Measurements from ENCODE around the gene CSTPP1. TPM values are rescaled to one million over a fixed set of nuclear protein-coding genes. Genes with fewer than 3 reads are reported as not detected.
"Not testable (repeated sequence)": the region's sequence is repeated elsewhere in the genome, so short reads cannot be mapped to it uniquely, and the experiment has no call there.

Gene CSTPP1
- total RNA-seq, 1 donor from 2014 or later = 29.9 TPM

GRCh38 chr11:47071341-47071740 is 134.8 kb downstream of the CSTPP1 start:
- no peak overlapping the region for H3K27ac Mint-ChIP-seq
- POLR2A ChIA-PET = no interaction called here
- intact Hi-C loops (cut with micrococcal nuclease) = no loop called here
- no peaks in the 10 kb centered on the region for H3K9me3 Mint-ChIP-seq
- H3K4me1 Mint-ChIP-seq = no peaks in the 10 kb centered on the region
- CTCF ChIA-PET = no interaction called here
- ATAC-seq (ENCODE audit: low read depth) = no peak
- H3K4me3 Mint-ChIP-seq = no peak overlapping the region
- DNase-seq = no peak
- no peaks in the 10 kb centered on the region for H3K27me3 Mint-ChIP-seq
- H3K36me3 Mint-ChIP-seq (ENCODE audit: low read depth) = no peaks in the 10 kb centered on the region
- TF ChIP-seq CTCF (IDR thresholded peaks at IDR 0.05) = no peak

- no peaks in the 10 kb centered on the region for H3K4me1 Mint-ChIP-seq
- TF ChIP-seq CTCF (IDR thresholded peaks at IDR 0.05) = no peak
- no peak overlapping the region for H3K4me3 Mint-ChIP-seq
- H3K27me3 Mint-ChIP-seq = no peaks in the 10 kb centered on the region
- ChIA-PET CTCF (no interaction called here), POLR2A (no interaction called here)
- no peak for ATAC-seq (ENCODE audit: low read depth)
- no peak overlapping the region for H3K27ac Mint-ChIP-seq
- no peaks in the 10 kb centered on the region for H3K36me3 Mint-ChIP-seq (ENCODE audit: low read depth)
- no peak for DNase-seq
- intact Hi-C loops (cut with micrococcal nuclease) = loop anchor here (1.0 kb wide), 1 partner anchor 17 kb away; no protein-coding TSS in a partner anchor
- H3K9me3 Mint-ChIP-seq = no peaks in the 10 kb centered on the region
These were observed 135.3 kb downstream of the CSTPP1 start for GRCh38 chr11:47071791-47072261.

GRCh38 chr11:47078751-47079521 is 142.4 kb downstream of the CSTPP1 start:
- Mint-ChIP-seq H3K36me3 (ENCODE audit: low read depth) (no peaks in the 10 kb centered on the region), H3K4me3 (no peak overlapping the region), H3K27me3 (no peaks in the 10 kb centered on the region), H3K4me1 (no peaks in the 10 kb centered on the region), H3K9me3 (no peaks in the 10 kb centered on the region), H3K27ac (no peak overlapping the region)
- ChIA-PET POLR2A (no interaction called here), CTCF (no interaction called here)
- intact Hi-C loops (cut with micrococcal nuclease) = no loop called here
- ATAC-seq (ENCODE audit: low read depth) (no peak), DNase-seq (no peak)
- no peak for TF ChIP-seq CTCF (IDR thresholded peaks at IDR 0.05)

- DNase-seq; H3K4me1 Mint-ChIP-seq; H3K36me3 Mint-ChIP-seq (ENCODE audit: low read depth); ATAC-seq (ENCODE audit: low read depth); H3K27ac Mint-ChIP-seq; H3K27me3 Mint-ChIP-seq; H3K9me3 Mint-ChIP-seq; POLR2A ChIA-PET; H3K4me3 Mint-ChIP-seq; intact Hi-C loops (cut with micrococcal nuclease): not testable (repeated sequence)
- CTCF ChIA-PET = interaction anchor here (0.6 kb wide), 1 partner anchor 161 kb away, joined by 4 read pairs; no protein-coding TSS in a partner anchor
These were observed 144.2 kb downstream of the CSTPP1 start for GRCh38 chr11:47080775-47081174.

- Mint-ChIP-seq H3K4me3 (no peak overlapping the region), H3K4me1 (no peaks in the 10 kb centered on the region), H3K9me3 (no peaks in the 10 kb centered on the region), H3K27me3 (no peaks in the 10 kb centered on the region), H3K36me3 (ENCODE audit: low read depth) (no peaks in the 10 kb centered on the region), H3K27ac (no peak overlapping the region)
- no peak for TF ChIP-seq CTCF (IDR thresholded peaks at IDR 0.05)
- CTCF ChIA-PET = no interaction called here
- POLR2A ChIA-PET = no interaction called here
- no peak for DNase-seq
- ATAC-seq (ENCODE audit: low read depth) = no peak
- intact Hi-C loops (cut with micrococcal nuclease) = no loop called here
These were observed 147.4 kb downstream of the CSTPP1 start for GRCh38 chr11:47083913-47084312.
